Adipose tissue (tissue), 3 donors: ENCODE data around the gene MORF4L1. TPM values are rescaled to one million over a fixed set of nuclear protein-coding genes. Genes with fewer than 3 reads are reported as not detected.
"Not testable (repeated sequence)": the region's sequence is repeated elsewhere in the genome, so short reads cannot be mapped to it uniquely, and the experiment has no call there.

ENCODE experiments used
- H3K27ac ChIP-seq: one replicate; pipeline ENCODE4 v1.5.1; 2013; ENCODE audit warnings: low read depth, low read length
- WGBS, 3 donors: extraction: QIAGEN DNeasy Blood & Tissue Kit; methylation state at CpG; one replicate each; pipeline ENCODE4 v1.1.7; 2013; 5-methylcytosine and 5-hydroxymethylcytosine counted together
- polyA plus RNA-seq, 3 donors: library from polyadenylated mRNA; stranded (reverse); fragments of 200-250 nt; gene quantifications; one replicate each; pipeline ENCODE4 v1.2.3, GENCODE V29; 2013
- donor health status: healthy with polysubstance abuse.
- donor health status: Bipolar disorder and iron deficiency.
- donor health status: healthy.

Gene MORF4L1
- polyA plus RNA-seq, 3 donors, result 111 to 418 (median 276) TPM

DNA sequence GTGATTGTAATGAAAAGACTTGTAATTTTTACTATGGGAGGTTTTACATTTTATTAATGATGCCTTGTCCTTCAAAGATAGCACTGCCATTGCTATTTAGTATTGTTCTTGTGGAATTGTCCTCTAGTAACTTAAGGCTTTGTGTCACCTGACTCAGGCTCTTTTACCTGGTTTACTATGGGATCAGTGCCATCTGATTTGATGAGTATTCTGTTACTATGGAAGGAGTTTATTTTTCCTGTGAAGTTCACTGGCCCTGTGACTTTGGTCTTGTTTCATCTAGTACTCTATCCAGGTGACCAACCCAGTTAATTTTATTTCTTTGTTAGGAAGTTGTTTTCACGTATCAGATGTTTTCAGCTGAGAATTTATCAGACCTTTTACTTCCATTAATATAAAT lies 9.0 kb downstream of the MORF4L1 start:
- WGBS, 3 donors, result 75 to 85% (median 76%) methylated on average over 1 of the region's 1 CpG
- no peak overlapping the region for H3K27ac ChIP-seq

- 82 to 86% (median 86%) methylated on average over 4 of the region's 4 CpGs for WGBS, 3 donors
- no peak overlapping the region for H3K27ac ChIP-seq
Measured at GRCh38 chr15:78889000-78889399, 16.3 kb downstream of the MORF4L1 start.

GRCh38 chr15:78893538-78893937 lies 20.8 kb downstream of the MORF4L1 start:
- WGBS, 3 donors, result 73 to 82% (median 81%) methylated on average over 2 of the region's 2 CpGs
- H3K27ac ChIP-seq, result no peak overlapping the region

DNA sequence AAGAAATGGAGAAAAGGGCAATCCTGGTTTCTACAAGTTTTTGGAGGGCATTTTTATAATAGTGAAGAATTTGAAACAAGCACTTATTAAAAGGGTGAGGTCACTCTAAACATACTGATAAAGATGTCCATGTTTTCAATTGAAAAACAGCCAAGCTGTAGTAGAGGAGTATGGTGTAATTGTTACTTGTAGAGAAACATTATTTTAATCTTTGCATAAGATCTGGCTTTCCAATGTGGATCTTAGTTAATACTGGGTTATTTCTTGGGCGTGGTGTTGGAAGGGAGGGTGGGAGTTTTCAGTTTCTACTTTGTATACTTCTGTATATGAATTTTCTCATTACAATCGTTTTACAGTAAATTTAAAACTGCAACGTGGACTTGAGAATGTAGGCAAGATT lies 22.8 kb downstream of the MORF4L1 start:
- WGBS, 3 donors, result 70 to 82% (median 75%) methylated on average over 3 of the region's 3 CpGs

GRCh38 chr15:78898540-78898939 lies 25.9 kb downstream of the MORF4L1 start:
- no peak overlapping the region for H3K27ac ChIP-seq
- WGBS, 3 donors, result 88 to 94% (median 91%) methylated on average over 4 of the region's 4 CpGs

More for the DNA sequence above, 22.8 kb downstream of the MORF4L1 start:
- H3K27ac ChIP-seq, result no peak overlapping the region

GRCh38 chr15:78900819-78901533 lies 28.3 kb downstream of the MORF4L1 start:
- H3K27ac ChIP-seq, result not testable (repeated sequence)
- WGBS, 3 donors, result 93 to 96% (median 95%) methylated on average over 14 of the region's 14 CpGs

GRCh38 chr15:78902281-78903032 lies 29.8 kb downstream of the MORF4L1 start:
- WGBS, 3 donors, result 66 to 77% (median 66%) methylated on average over 12 to 13 of the region's 13 CpGs
- not testable (repeated sequence) for H3K27ac ChIP-seq

GRCh38 chr15:78904599-78905358 lies 32.1 kb downstream of the MORF4L1 start:
- WGBS, 3 donors, result 84 to 88% (median 84%) methylated on average over 6 of the region's 6 CpGs
- H3K27ac ChIP-seq, result no peak overlapping the region

DNA sequence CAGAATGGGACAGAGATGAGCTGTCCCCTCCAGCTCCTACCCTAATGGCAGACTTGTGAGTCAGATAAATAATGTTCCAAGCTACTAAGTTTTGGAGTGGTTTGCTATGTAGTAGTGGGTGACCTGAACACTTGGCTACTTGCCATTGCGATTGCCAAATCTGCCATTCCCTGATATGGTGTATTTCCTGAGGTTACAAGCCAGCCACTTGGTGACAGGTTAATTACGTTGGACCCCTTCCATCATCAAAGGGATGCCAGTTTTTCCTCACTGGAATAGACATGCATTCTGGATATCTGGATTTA lies 33.6 kb downstream of the MORF4L1 start:
- WGBS, 3 donors, result 30 to 61% (median 48%) methylated on average over 2 of the region's 2 CpGs
- no peak overlapping the region for H3K27ac ChIP-seq

DNA sequence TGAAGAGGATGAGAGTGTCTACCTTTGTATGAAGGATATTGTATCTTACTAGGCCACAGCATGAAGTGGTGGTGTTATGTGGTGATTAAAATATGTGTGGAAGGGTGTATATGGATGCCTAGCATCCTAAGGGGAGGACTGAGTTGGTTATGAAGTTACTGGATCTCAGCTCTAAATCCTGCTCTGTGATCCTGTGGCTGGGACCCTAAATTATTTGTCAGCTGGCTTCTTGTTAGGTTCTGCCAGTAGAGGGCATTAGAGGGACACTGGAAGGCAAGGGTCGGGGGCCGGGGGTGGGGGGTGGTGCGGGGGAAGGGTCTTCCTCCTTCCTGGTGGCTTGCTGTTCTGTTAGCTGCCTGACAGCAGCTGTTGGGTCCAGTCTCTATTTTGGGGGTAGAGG lies 34.9 kb downstream of the MORF4L1 start:
- WGBS, 3 donors, result 33 to 43% (median 41%) methylated on average over 1 to 3 of the region's 3 CpGs
- H3K27ac ChIP-seq, result no peak overlapping the region

- WGBS, 3 donors, result 64 to 71% (median 65%) methylated on average over 3 of the region's 3 CpGs
- no peak overlapping the region for H3K27ac ChIP-seq
Measured at GRCh38 chr15:78909160-78909695, 36.5 kb downstream of the MORF4L1 start.

DNA sequence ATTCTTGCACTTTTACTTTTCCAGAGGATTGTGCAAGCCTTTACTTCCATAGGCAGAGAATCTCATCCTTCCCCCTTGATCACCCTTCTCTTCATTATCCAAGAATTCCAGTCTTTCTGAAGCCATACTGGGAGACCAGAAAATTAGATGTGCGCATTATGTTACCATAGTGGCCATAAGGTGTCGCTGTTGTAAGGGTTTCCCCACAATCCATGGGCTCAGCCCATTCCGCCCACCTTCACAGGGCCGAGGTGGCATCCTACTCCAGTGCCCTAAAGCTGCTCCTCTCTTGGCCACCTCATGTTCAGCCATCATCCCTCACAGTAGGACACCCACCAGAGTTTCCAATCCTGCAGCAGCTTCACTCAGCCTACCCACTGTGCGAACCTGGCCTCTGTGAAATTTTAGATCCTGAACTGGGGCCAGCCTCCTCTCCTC lies 37.1 kb downstream of the MORF4L1 start:
- no peak overlapping the region for H3K27ac ChIP-seq
- WGBS, 3 donors, result 58 to 60% (median 59%) methylated on average over 5 of the region's 5 CpGs

- WGBS, 3 donors, result 77 to 82% (median 81%) methylated on average over 7 of the region's 7 CpGs
- H3K27ac ChIP-seq, result no peak overlapping the region
Measured at GRCh38 chr15:78910271-78910670, 37.6 kb downstream of the MORF4L1 start.

- 62 to 87% (median 82%) methylated on average over 2 of the region's 2 CpGs for WGBS, 3 donors
- no peak overlapping the region for H3K27ac ChIP-seq
Measured at GRCh38 chr15:78912316-78912715, 39.6 kb downstream of the MORF4L1 start.

DNA sequence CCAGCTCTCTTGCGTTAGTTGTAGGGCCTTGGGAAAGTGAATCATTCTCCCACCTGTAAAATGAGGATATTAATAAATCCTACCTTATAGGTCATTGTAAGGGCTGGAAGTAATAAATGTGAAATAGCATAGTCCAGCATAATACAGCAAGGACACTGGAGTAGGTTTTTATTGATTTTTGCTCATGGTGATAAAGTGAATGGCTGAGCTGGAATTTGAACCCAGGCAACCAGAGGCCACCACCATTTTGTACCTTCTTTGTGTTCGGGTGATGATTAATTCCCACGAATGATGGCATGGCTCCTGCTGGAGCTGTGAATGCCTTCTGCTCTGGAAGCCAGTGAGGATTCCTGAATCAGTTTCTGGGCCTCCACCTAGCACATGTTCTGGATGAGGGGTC lies 40.3 kb downstream of the MORF4L1 start:
- WGBS, 3 donors, result 75 to 97% (median 91%) methylated on average over 3 of the region's 3 CpGs
- no peak overlapping the region for H3K27ac ChIP-seq

- H3K27ac ChIP-seq, result no peak overlapping the region
- 48 to 72% (median 50%) methylated on average over 13 of the region's 13 CpGs for WGBS, 3 donors
Measured at GRCh38 chr15:78914027-78914764, 41.5 kb downstream of the MORF4L1 start.

- 58 to 77% (median 68%) methylated on average over 12 of the region's 12 CpGs for WGBS, 3 donors
- no peak overlapping the region for H3K27ac ChIP-seq
Measured at GRCh38 chr15:78915341-78916087, 42.8 kb downstream of the MORF4L1 start.

- WGBS, 3 donors, result 69 to 77% (median 74%) methylated on average over 4 of the region's 4 CpGs
- H3K27ac ChIP-seq, result no peak overlapping the region
Measured at GRCh38 chr15:78916088-78916487, 43.4 kb downstream of the MORF4L1 start.
